Peyer's patch (tissue), 4 donors: ENCODE data around the gene AGAP3.

Source experiments
- POLR2A ChIP-seq, 2 donors: fragments of 450-650 bp; IDR thresholded peaks; one replicate each; pipeline ENCODE4 v1.5.1; 2017; ENCODE audit warnings: antibody characterized with exemption in 2 of 2, mild to moderate bottlenecking in 2 of 2, moderate library complexity in 2 of 2
- TF ChIP-seq, protein P1 (sequence below), 6 experiments: fragments of 450-650 bp in 4 of 6; fragments of 200-600 bp in 2 of 6; sonication (generic) in 1 of 6; IDR thresholded peaks; one replicate each; pipeline ENCODE4 v1.5.1; 2017 to 2019; ENCODE audit warnings: antibody characterized with exemption in 6 of 6, mild to moderate bottlenecking in 3 of 6, moderate library complexity in 1 of 6

DNA sequence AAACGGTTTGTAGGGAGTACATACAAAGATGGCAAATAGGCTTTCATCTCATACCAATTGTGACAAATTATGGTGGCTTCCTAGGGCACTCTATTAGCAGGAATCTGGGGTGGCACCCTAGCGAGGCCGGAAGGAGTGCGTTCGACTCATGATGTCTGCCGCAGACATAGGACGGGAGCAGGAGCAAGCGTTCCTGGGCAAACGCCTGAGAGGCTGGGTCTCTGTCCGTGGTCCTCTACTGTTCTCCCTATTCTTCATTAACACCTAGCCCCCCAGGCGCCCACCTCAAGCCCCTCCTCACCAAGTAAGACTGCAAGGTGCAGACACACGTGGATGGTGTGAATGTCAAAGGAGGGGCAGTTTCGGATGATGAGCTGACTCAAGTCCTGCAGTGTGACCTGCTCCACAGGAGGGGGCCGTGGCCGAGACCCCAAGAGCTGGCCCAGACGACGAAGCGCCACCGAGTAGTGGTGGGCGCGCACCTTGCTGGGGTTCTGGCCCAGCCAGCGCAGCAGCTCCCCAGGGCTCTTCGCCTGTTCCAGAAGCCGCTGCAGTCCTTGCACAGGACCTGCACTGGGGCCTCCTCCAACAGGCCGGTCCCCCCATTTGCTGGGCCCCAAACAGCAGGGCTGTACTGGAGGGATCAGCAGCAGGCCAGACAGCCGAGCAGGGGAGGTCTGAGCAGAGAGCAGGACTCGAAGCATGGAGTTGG lies 6.9 kb upstream of the AGAP3 start:
- TF ChIP-seq, protein P1, sequence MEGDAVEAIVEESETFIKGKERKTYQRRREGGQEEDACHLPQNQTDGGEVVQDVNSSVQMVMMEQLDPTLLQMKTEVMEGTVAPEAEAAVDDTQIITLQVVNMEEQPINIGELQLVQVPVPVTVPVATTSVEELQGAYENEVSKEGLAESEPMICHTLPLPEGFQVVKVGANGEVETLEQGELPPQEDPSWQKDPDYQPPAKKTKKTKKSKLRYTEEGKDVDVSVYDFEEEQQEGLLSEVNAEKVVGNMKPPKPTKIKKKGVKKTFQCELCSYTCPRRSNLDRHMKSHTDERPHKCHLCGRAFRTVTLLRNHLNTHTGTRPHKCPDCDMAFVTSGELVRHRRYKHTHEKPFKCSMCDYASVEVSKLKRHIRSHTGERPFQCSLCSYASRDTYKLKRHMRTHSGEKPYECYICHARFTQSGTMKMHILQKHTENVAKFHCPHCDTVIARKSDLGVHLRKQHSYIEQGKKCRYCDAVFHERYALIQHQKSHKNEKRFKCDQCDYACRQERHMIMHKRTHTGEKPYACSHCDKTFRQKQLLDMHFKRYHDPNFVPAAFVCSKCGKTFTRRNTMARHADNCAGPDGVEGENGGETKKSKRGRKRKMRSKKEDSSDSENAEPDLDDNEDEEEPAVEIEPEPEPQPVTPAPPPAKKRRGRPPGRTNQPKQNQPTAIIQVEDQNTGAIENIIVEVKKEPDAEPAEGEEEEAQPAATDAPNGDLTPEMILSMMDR (IDR thresholded peaks at IDR 0.05), result no peak
- TF ChIP-seq POLR2A (IDR thresholded peaks at IDR 0.05), result no peak
